Smooth muscle cell (in vitro differentiated cells): ENCODE results near the gene GBP2. TPM values are rescaled to one million over a fixed set of nuclear protein-coding genes. Genes with fewer than 3 reads are reported as not detected.
"Not testable (repeated sequence)": the region's sequence is repeated elsewhere in the genome, so short reads cannot be mapped to it uniquely, and the experiment has no call there.

Source experiments
- DNase-seq: peaks from one replicate; lab custom pipeline; 2025; ENCODE audit not compliant: unreplicated experiment; lab: John Stamatoyannopoulos, UW
- H2AFZ ChIP-seq: fragments of 200-600 bp; sonication (generic); 2 replicates; pipeline ENCODE4 v1.6.0; 2016; ENCODE audit warnings: antibody characterized with exemption, low read depth, mild to moderate bottlenecking
- H3F3A ChIP-seq: fragments of 200-600 bp; sonication (generic); 2 replicates; pipeline ENCODE4 v1.6.0; 2017; ENCODE audit warnings: antibody characterized with exemption, low read depth
- H3K27ac ChIP-seq: fragments of 200-600 bp; sonication (generic); 2 replicates; pipeline ENCODE4 v1.5.1; 2016; ENCODE audit warnings: low read depth, mild to moderate bottlenecking
- H3K27me3 ChIP-seq: fragments of 200-600 bp; sonication (generic); 2 replicates; pipeline ENCODE4 v1.6.1; 2016; ENCODE audit warnings: low read depth, mild to moderate bottlenecking
- H3K36me3 ChIP-seq: fragments of 200-600 bp; sonication (generic); 2 replicates; pipeline ENCODE4 v1.5.1; 2016; ENCODE audit warnings: low read depth
- H3K4me1 ChIP-seq: fragments of 200-600 bp; sonication (generic); 2 replicates; pipeline ENCODE4 v1.5.1; 2016; ENCODE audit warnings: low read depth
- H3K4me2 ChIP-seq: fragments of 200-600 bp; sonication (generic); 2 replicates; pipeline ENCODE4 v1.6.0; 2016; ENCODE audit warnings: mild to moderate bottlenecking
- H3K4me3 ChIP-seq: fragments of 200-600 bp; sonication (generic); 2 replicates; pipeline ENCODE4 v1.5.1; 2016; ENCODE audit warnings: mild to moderate bottlenecking
- H3K79me2 ChIP-seq: fragments of 200-600 bp; sonication (generic); 2 replicates; pipeline ENCODE4 v1.6.0; 2016; ENCODE audit warnings: low read depth, mild to moderate bottlenecking
- H3K9ac ChIP-seq: fragments of 200-600 bp; sonication (generic); 2 replicates; pipeline ENCODE4 v1.6.0; 2016; ENCODE audit warnings: low read depth
- H3K9me3 ChIP-seq: fragments of 200-600 bp; sonication (generic); replicated peaks from 2 replicates; pipeline ENCODE4 v1.5.1; 2016; ENCODE audit warnings: low read depth
- H4K20me1 ChIP-seq: fragments of 200-600 bp; sonication (generic); 2 replicates; pipeline ENCODE4 v1.6.0; 2016; ENCODE audit warnings: low read depth
- WGBS: methylation state at CpG from one replicate; pipeline ENCODE4 v1.1.7; 2016; ENCODE audit warnings: low lambda C conversion rate; 5-methylcytosine and 5-hydroxymethylcytosine counted together
- polyA plus RNA-seq: library from polyadenylated mRNA; unstranded; fragments of >200 nt; fragmentation: Nextera tagmentation; extraction: Ambion mirVana; gene quantifications from 2 replicates; pipeline ENCODE4 v1.2.1, GENCODE V29; 2016
- total RNA-seq: library from RNA; depleted of rRNA; stranded (reverse); fragments of >200 nt; gene quantifications from 2 replicates; pipeline ENCODE4 v1.2.3, GENCODE V29; 2014
- TF ChIP-seq, protein P1 (sequence below): fragments of 200-600 bp; sonication (generic); IDR thresholded peaks from 2 replicates; pipeline ENCODE4 v1.5.1; 2017; ENCODE audit warnings: borderline replicate concordance, mild to moderate bottlenecking, antibody characterized with exemption; ENCODE audit not compliant: insufficient read depth, poor library complexity, severe bottlenecking

Gene GBP2
- total and polyA plus RNA-seq, 2 experiments from 2014 or later, result 2.1 to 3.1 TPM

DNA sequence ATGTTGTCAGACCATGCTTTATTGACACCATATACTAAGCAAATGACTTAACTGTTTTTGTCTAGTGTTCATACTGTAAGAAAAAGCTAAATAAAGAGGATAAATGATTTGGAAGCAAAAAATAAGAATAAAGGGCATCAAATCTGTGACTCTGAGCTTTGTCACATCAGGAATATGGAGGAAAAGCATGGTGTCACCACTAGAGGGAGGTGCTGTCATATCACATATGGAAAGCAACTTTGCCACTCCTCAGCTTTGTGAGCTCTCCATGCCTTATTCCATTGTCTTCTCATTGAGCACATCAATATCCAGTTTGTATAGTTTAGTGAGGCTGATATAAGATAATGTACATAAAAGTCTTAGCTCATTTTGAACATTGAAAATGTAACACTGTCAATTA, 40.1 kb downstream of the GBP2 start:
- H3K27me3 ChIP-seq, result no peaks in the 10 kb centered on the region
- H3K79me2 ChIP-seq, result no peaks in the 10 kb centered on the region
- no peak overlapping the region for H3K4me3 ChIP-seq
- H3F3A ChIP-seq, result no peaks in the 10 kb centered on the region
- TF ChIP-seq, protein P1, sequence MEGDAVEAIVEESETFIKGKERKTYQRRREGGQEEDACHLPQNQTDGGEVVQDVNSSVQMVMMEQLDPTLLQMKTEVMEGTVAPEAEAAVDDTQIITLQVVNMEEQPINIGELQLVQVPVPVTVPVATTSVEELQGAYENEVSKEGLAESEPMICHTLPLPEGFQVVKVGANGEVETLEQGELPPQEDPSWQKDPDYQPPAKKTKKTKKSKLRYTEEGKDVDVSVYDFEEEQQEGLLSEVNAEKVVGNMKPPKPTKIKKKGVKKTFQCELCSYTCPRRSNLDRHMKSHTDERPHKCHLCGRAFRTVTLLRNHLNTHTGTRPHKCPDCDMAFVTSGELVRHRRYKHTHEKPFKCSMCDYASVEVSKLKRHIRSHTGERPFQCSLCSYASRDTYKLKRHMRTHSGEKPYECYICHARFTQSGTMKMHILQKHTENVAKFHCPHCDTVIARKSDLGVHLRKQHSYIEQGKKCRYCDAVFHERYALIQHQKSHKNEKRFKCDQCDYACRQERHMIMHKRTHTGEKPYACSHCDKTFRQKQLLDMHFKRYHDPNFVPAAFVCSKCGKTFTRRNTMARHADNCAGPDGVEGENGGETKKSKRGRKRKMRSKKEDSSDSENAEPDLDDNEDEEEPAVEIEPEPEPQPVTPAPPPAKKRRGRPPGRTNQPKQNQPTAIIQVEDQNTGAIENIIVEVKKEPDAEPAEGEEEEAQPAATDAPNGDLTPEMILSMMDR, result no peak
- H2AFZ ChIP-seq, result no peak overlapping the region
- no peak overlapping the region for H3K4me2 ChIP-seq
- H3K36me3 ChIP-seq, result no peaks in the 10 kb centered on the region
- peaks cover 4% of the 10 kb centered on the region for H3K9me3 ChIP-seq
- no peak for DNase-seq
- no peak overlapping the region for H3K9ac ChIP-seq
- no peak overlapping the region for H3K27ac ChIP-seq
- no peaks in the 10 kb centered on the region for H4K20me1 ChIP-seq
- no peaks in the 10 kb centered on the region for H3K4me1 ChIP-seq

DNA sequence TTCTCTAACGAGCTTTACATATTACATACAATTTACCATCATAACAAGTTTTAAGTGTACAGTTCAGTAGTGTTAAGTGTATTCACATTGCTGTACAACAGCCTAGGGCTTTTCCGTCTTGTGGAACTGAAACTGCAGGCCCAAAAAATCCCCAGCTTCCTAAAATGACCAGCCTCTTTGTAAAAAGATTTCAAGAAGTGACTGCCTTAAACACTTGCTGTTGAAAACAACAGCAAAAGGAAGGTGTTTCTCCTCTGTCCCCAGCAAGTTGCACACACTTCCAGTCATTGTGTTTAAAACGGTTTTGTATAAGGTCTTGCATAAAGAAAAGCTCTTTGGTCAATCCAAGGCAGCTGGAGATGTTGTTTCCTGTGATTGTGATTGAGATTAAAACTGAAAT, 44.9 kb downstream of the GBP2 start:
- Histone ChIP-seq H3K4me1 (no peaks in the 10 kb centered on the region), H3F3A (no peaks in the 10 kb centered on the region), H4K20me1 (no peaks in the 10 kb centered on the region), H3K4me3 (no peak overlapping the region), H3K9ac (no peak overlapping the region), H3K79me2 (no peaks in the 10 kb centered on the region), H3K36me3 (no peaks in the 10 kb centered on the region), H3K27me3 (no peaks in the 10 kb centered on the region), H3K4me2 (no peak overlapping the region), H3K9me3 (peaks cover 8% of the 10 kb centered on the region), H3K27ac (no peak overlapping the region), H2AFZ (no peak overlapping the region)
- whole genome bisulfite sequencing, result 86% methylated on average over 3 of the region's 3 CpGs
- DNase-seq, result no peak
- TF ChIP-seq, protein P1, result no peak

DNA sequence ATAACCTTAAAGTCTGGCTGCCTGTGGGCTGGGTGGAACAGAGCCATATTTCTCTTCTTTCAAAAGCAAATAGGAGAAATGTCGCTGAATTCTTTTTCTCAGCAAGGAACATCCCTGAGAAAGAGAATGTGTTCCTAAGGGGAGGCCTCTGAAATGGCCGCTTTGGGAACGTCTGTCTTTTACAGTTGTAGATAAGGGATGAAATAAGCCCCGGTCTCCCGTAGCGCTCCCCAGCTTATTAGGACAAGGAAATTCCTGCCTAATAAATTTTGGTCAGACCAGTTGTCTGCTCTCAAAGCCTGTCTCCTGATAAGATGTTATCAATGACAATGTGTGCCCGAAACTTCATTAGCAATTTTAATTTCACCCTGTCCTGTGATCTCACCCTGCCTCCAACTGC, 45.8 kb downstream of the GBP2 start:
- H3K9me3 ChIP-seq, H3K4me2 ChIP-seq, H3K27ac ChIP-seq, H3K36me3 ChIP-seq, H3K79me2 ChIP-seq, H3F3A ChIP-seq, H4K20me1 ChIP-seq, DNase-seq, H3K9ac ChIP-seq, H2AFZ ChIP-seq, H3K4me3 ChIP-seq, H3K4me1 ChIP-seq, H3K27me3 ChIP-seq: not testable (repeated sequence)
- WGBS, result 76% methylated on average over 7 of the region's 7 CpGs

DNA sequence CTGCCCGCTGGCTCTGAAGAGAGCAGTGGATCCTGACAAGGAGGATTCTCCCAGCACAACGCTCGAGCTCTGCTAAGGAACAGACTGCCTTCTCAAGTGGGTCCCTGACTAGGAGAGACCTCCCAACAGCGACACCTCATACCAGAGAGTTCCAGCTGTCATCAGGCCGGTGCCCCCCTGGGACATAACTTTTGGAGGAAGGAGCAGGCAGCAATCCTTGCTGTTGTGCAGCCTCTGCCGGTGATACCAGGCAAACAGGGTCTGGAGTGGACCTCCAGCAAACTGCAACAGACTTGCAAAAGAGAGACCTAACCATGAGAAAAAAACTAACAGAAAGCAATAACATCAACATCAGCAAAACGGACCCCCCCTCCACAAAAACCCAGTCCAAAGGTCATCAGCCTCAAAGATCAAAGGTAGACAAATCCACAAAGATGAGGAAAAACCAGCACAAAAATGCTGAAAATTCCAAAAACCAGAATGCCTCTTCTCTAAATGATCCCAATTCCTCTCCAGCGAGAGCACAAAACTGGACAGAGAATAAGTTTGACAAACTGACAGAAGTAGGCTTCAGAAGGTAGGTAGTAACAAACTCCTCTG, 53.3 kb downstream of the GBP2 start:
- not testable (repeated sequence) for H4K20me1 ChIP-seq, H2AFZ ChIP-seq, H3K27me3 ChIP-seq, H3K9me3 ChIP-seq, H3K27ac ChIP-seq, H3K79me2 ChIP-seq, H3F3A ChIP-seq, H3K4me3 ChIP-seq, H3K9ac ChIP-seq, DNase-seq, H3K4me1 ChIP-seq, H3K36me3 ChIP-seq, H3K4me2 ChIP-seq
- 77% methylated on average over 8 of the region's 8 CpGs for WGBS

DNA sequence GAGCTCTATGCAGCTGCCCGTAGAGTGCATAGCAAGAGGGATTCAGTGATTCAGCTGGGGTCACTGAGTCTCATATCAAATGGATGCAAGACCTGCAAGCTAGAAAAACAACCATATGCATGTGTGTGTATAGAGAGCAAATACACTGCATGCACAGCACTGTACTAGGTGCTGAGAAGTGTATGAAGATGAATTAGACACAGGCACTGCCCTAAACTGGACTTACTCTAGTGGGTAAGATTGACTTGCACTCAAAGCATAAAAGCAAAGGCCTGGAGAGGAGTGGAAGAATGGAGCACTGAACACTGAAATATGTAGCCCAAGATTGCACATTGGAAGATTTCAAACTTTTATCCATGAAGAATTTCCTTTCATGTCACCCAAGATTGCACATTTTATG, 55.4 kb downstream of the GBP2 start:
- Histone ChIP-seq H3K4me2 (no peak overlapping the region), H3K9me3 (no peaks in the 10 kb centered on the region), H3K4me1 (no peaks in the 10 kb centered on the region), H3K27ac (no peak overlapping the region), H3K9ac (no peak overlapping the region), H4K20me1 (no peaks in the 10 kb centered on the region), H3K4me3 (no peak overlapping the region), H3K79me2 (no peaks in the 10 kb centered on the region), H3K36me3 (no peaks in the 10 kb centered on the region), H3F3A (no peaks in the 10 kb centered on the region), H3K27me3 (no peaks in the 10 kb centered on the region), H2AFZ (no peak overlapping the region)
- TF ChIP-seq, protein P1, result no peak
- DNase-seq, result no peak
- 100% methylated on average over 1 of the region's 1 CpG for WGBS
